Femur (tissue), 1 donor: ENCODE data around the gene ANKRD18B.
A peak's percentile ranks its signal among the peaks of the same experiment; 100 is the strongest.
"Not testable (repeated sequence)": the region's sequence is repeated elsewhere in the genome, so short reads cannot be mapped to it uniquely, and the experiment has no call there.

Source experiments
- DNase-seq: peaks from one replicate; pipeline ENCODE4 v3.0.0-alpha.2; 2017

The ANKRD18B gene

GRCh38 chr9:33535541-33535940 lies 11.5 kb downstream of the ANKRD18B start:
- no peak for DNase-seq

GRCh38 chr9:33543463-33543862 lies 19.4 kb downstream of the ANKRD18B start:
- not testable (repeated sequence) for DNase-seq

GRCh38 chr9:33545715-33546114 lies 21.7 kb downstream of the ANKRD18B start:
- DNase-seq: not testable (repeated sequence)

DNA sequence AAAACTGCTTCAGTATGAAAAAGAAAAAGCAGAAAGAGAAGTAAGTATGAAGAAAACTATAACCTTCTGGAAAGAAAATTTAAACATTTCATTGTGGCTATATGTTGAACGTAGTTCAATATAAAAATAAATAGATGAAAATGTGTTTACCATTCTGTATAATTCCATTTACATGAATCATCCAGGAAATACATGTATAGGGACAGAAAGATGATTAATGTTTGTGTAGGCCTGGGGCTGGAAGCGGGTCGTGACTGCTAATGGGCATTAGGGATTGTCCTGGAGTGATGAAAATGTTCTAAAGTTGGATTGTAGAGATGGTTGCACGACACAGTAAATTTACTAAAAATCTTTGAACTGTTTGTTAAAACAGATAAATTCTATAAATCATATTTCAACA lies 24.8 kb downstream of the ANKRD18B start:
- not testable (repeated sequence) for DNase-seq

DNA sequence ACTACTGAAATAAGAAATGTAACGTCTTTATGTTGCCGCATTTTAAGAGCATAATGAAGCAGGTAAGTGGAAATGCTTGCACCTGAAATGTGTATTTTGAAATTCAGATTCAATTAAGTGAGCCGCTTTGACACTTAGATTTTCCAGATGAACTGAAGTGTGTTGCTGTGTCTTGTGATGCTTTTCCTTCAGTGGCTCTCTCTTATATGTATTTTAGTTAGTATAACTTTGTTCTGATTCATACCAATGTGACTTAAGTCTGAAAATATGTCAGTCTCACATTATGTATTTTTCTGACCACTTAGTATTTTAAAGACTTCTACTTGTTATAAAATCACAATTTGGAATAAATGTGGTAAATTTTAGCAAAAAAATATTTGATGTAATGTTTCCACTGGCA lies 25.4 kb downstream of the ANKRD18B start:
- DNase-seq: not testable (repeated sequence)

DNA sequence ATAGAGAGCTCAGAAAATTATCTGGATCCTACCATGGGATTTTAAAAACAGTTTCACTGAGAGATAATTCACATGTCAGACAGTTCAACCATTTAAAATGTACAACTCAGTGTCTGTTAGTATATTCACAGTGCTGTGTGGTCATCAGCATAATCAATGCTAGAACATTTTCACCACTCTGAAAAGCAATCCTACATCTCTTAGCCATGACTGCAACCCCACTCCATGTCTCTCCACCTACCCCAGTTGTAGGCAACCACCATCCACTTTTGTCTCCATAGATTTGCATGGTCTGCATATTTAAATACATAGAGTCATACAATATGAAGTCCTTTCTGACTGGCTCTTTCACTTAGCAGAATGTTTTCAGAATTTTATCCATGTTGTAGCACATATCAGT lies 27.1 kb downstream of the ANKRD18B start:
- DNase-seq: not testable (repeated sequence)

- peak; percentile 50 for DNase-seq
Observed at GRCh38 chr9:33552315-33552725, 28.3 kb downstream of the ANKRD18B start.

- not testable (repeated sequence) for DNase-seq
Observed at GRCh38 chr9:33560217-33560616, 36.2 kb downstream of the ANKRD18B start.

DNA sequence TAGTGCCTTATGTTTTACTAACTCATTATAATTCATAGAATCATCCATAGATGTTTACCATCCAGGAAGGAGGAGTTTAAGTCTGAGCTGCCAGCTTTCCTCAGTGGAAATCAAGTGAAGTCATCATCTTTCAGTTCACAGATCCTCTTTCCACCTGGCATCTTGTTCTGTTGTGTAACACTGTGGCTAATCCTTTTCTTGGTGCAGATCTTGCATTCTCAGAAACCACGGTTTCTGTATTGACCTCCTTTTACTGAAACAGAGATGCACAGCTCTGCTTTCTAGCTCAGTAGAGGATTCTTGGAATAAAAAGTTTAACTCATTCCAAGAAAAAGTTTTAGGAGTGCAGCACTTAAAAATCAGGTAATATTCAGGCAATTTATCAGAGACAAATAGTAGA lies 38.1 kb downstream of the ANKRD18B start:
- DNase-seq: not testable (repeated sequence)

GRCh38 chr9:33567776-33568175 lies 43.7 kb downstream of the ANKRD18B start:
- DNase-seq: not testable (repeated sequence)

- DNase-seq: not testable (repeated sequence)
Observed at GRCh38 chr9:33577786-33578185, 53.7 kb downstream of the ANKRD18B start.

- not testable (repeated sequence) for DNase-seq
Observed at GRCh38 chr9:33579996-33580395, 55.9 kb downstream of the ANKRD18B start.

DNA sequence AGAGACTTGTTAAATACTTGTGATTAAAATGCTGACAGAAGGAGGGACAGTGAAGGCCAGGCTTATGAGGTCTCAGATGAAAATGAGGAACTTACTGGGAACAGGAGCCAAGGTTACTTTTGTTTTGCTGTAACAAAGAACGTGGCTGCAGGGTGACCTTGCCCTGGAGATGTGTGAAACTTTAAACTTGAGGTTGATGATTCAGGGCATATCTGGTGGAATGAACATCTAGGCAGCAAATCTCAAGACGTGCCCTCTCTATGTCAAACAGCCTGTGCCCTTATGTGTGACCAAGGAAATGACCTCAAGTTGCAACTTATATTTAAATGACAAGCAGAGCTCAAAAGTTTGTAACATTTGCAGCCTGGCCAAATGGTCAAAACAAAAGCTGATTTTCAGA lies 58.6 kb downstream of the ANKRD18B start:
- DNase-seq: not testable (repeated sequence)

GRCh38 chr9:33586128-33586527 lies 62.1 kb downstream of the ANKRD18B start:
- not testable (repeated sequence) for DNase-seq

GRCh38 chr9:33587799-33588198 lies 63.7 kb downstream of the ANKRD18B start:
- DNase-seq: not testable (repeated sequence)

DNA sequence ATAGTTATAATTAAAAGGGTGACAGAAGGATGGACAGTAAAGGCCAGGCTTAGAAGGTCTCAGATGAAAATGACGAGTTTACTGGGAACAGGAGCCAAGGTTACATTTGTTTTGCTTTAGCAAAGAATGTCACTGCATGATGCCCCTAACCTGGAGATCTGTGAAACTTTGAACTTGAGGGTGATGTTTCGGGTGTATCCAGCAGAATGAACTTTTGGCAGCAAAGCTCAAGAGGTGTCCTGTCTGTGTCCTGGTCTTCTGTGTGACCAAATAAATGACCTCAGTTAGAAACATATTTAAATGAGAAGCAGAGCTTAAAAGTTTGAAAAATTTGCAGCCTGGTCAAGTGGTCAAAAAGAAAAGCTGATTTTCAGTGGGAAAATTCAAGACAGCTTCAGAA lies 64.8 kb downstream of the ANKRD18B start:
- not testable (repeated sequence) for DNase-seq

GRCh38 chr9:33590857-33591256 lies 66.8 kb downstream of the ANKRD18B start:
- DNase-seq: not testable (repeated sequence)

- DNase-seq: not testable (repeated sequence)
Observed at GRCh38 chr9:33596974-33597373, 72.9 kb downstream of the ANKRD18B start.

GRCh38 chr9:33597386-33597785 lies 73.3 kb downstream of the ANKRD18B start:
- DNase-seq: not testable (repeated sequence)

GRCh38 chr9:33598796-33599379 lies 74.8 kb downstream of the ANKRD18B start:
- DNase-seq: not testable (repeated sequence)

DNA sequence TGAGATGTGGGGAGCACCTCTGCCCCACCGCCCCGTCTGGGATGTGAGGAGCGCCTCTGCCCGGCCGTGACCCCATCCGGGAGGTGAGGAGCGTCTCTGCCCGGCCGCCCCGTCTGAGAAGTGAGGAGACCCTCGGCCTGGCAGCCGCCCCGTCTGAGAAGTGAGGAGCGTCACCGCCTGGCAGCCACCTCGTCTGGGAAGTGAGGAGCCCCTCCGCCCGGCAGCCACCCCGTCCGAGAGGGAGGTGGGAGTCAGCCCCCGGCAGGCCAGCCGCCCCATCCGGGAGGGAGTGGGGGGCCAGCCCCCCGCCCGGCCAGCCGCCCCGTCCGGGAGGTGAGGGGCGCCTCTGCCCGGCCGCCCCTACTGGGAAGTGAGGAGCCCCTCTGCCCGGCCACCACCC lies 76.9 kb downstream of the ANKRD18B start:
- not testable (repeated sequence) for DNase-seq

DNA sequence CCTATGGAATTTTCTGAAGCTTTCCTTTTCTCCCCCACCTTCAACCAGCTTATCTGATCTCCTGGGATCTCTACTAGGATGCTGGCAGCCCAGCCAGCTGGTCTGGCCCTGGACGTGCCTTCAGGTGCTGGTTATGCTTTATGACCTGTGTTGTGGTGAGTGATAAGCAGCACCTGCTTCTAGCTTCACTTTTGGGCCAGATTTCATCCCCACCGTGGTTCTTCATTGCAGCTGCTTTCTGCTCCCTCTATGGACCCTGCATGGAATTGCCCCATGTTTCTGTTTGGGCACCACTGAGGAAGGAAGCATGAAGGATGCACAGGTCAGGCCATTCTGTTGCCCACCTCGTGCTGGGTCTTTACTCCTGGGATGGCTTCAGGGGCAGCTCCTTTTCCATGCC lies 80.2 kb downstream of the ANKRD18B start:
- DNase-seq: not testable (repeated sequence)

GRCh38 chr9:33604936-33605335 lies 80.9 kb downstream of the ANKRD18B start:
- not testable (repeated sequence) for DNase-seq

DNA sequence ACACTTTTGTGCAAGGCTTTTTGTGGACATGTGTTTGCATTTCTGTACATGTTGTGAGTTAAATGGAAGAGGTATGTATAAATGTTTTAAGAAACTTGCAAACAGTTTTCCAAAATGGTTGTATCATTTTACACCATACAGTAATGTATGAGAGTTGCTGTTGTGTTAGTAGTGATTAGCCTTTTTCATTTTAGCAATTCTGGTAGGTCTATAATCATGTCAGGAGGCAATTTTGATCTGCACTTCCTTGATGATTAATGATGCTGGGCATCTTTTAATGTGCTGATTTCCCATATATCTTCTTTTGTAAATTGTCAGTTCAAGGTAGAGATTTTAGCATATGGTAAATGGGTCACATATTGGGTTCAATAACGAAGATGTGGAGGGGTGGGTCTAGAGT lies 87.3 kb downstream of the ANKRD18B start:
- DNase-seq: no peak

GRCh38 chr9:33612410-33612809 lies 88.4 kb downstream of the ANKRD18B start:
- DNase-seq: not testable (repeated sequence)
